HEK293T (cell line): ENCODE data around the gene LAMA3.

Experiments used
- BHLHE40 ChIP-seq: fragments of 450-650 bp; IDR thresholded peaks from 2 replicates; pipeline ENCODE4 v1.6.1; 2016; ENCODE audit warnings: mild to moderate bottlenecking, moderate library complexity, borderline replicate concordance
- FOXK2 ChIP-seq: fragments of 450-650 bp; IDR thresholded peaks from 2 replicates; pipeline ENCODE4 v1.6.1; 2016; ENCODE audit warnings: mild to moderate bottlenecking
- HDGF ChIP-seq: fragments of 450-650 bp; IDR thresholded peaks from 2 replicates; pipeline ENCODE4 v1.6.1; 2017; ENCODE audit warnings: antibody characterized with exemption, borderline replicate concordance
- L3MBTL2 ChIP-seq: fragments of 450-650 bp; conservative IDR thresholded peaks from 2 replicates; pipeline ENCODE4 v1.6.1; 2016; ENCODE audit warnings: mild to moderate bottlenecking
- SP1 ChIP-seq: fragments of 450-650 bp; IDR thresholded peaks from 2 replicates; pipeline ENCODE4 v1.6.1; 2017
- SUZ12 ChIP-seq: fragments of 450-650 bp; IDR thresholded peaks from 2 replicates; pipeline ENCODE4 v1.6.1; 2016; ENCODE audit warnings: mild to moderate bottlenecking
- ZNF384 ChIP-seq: fragments of 450-650 bp; IDR thresholded peaks from 2 replicates; pipeline ENCODE4 v1.6.1; 2016
- TF ChIP-seq, protein P1 (sequence below): fragments of 450-650 bp; IDR thresholded peaks from 2 replicates; pipeline ENCODE4 v1.6.1; 2016

DNA sequence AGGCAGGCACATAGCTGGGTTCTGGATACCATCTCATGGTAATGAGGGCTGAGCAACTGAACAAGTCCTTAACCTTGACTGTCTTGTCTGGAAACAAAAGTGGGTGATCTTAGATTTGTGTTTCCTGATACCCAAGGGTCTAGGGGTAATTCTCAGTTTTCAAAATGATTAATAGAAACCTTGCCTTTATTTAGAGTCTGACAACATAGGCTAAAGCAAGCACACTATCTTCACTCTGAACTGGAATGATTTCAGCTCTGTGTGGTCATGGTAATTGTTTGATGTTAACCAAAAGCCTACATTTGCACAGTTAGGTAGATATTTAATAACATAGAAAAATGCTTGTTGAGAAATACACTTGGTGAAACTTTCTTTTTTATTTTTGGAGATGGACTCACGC is 6.8 kb upstream of the LAMA3 start:
- TF ChIP-seq SUZ12 (no peak), L3MBTL2 (no peak), FOXK2 (no peak), HDGF (no peak), ZNF384 (no peak), BHLHE40 (no peak), SP1 (no peak)
- TF ChIP-seq, protein P1, sequence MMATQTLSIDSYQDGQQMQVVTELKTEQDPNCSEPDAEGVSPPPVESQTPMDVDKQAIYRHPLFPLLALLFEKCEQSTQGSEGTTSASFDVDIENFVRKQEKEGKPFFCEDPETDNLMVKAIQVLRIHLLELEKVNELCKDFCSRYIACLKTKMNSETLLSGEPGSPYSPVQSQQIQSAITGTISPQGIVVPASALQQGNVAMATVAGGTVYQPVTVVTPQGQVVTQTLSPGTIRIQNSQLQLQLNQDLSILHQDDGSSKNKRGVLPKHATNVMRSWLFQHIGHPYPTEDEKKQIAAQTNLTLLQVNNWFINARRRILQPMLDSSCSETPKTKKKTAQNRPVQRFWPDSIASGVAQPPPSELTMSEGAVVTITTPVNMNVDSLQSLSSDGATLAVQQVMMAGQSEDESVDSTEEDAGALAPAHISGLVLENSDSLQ = no peak
